WTC11 (cell line): ENCODE data around the gene NFAM1.

Experiments
- CTCF ChIP-seq: fragments of 200-600 bp; IDR thresholded peaks from 2 replicates; pipeline ENCODE4 v1.8.0; 2022; ENCODE audit warnings: antibody characterized with exemption
- ESRRA ChIP-seq: sonication (generic); formaldehyde crosslinking; IDR thresholded peaks from 2 replicates; pipeline ENCODE4 v1.8.1; 2022; ENCODE audit warnings: mild to moderate bottlenecking, missing genetic modification reagents, borderline replicate concordance
- HMGXB4 ChIP-seq: sonication (generic); formaldehyde crosslinking; IDR thresholded peaks from 2 replicates; pipeline ENCODE4 v1.8.1; 2023; ENCODE audit warnings: mild to moderate bottlenecking, moderate library complexity, missing genetic modification reagents

GRCh38 chr22:42433754-42434682 is 1.8 kb upstream of the NFAM1 start:
- TF ChIP-seq CTCF (no peak), HMGXB4 (no peak), ESRRA (CRISPR knock-in tag) (no peak)
